ENCODE results near the gene ZNF408. TPM values are rescaled to one million over a fixed set of nuclear protein-coding genes. Genes with fewer than 3 reads are reported as not detected.
A peak's percentile ranks its signal among the peaks of the same experiment; 100 is the strongest.

Gene ZNF408
- total RNA-seq, 4 donors from 2014 or later = 5.2 to 15.1 (median 13.5) TPM

- Histone ChIP-seq H3K27ac (peak overlapping the region; percentile 63 to 91 (median 83)), H3K4me3 (no peak overlapping the region), H3K36me3 (peaks cover 16 to 77% (median 21%) of the 10 kb centered on the region in 3 donors), H3K4me1 (peaks cover 34 to 67% (median 47%) of the 10 kb centered on the region in 3 donors), H3K27me3 (no peaks in the 10 kb centered on the region), H3K9me3 (no peaks in the 10 kb centered on the region)
- 60 to 100% methylated on average over 1 of the region's 7 CpGs for WGBS, 2 donors
- intact Hi-C loops (cut with DNase I) = no loop called here
- TF ChIP-seq, protein P1, sequence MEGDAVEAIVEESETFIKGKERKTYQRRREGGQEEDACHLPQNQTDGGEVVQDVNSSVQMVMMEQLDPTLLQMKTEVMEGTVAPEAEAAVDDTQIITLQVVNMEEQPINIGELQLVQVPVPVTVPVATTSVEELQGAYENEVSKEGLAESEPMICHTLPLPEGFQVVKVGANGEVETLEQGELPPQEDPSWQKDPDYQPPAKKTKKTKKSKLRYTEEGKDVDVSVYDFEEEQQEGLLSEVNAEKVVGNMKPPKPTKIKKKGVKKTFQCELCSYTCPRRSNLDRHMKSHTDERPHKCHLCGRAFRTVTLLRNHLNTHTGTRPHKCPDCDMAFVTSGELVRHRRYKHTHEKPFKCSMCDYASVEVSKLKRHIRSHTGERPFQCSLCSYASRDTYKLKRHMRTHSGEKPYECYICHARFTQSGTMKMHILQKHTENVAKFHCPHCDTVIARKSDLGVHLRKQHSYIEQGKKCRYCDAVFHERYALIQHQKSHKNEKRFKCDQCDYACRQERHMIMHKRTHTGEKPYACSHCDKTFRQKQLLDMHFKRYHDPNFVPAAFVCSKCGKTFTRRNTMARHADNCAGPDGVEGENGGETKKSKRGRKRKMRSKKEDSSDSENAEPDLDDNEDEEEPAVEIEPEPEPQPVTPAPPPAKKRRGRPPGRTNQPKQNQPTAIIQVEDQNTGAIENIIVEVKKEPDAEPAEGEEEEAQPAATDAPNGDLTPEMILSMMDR (IDR thresholded peaks at IDR 0.05) = no peak
- no peak for TF ChIP-seq POLR2A (IDR thresholded peaks at IDR 0.05)
- no peak for DNase-seq
Measured at GRCh38 chr11:46694607-46695006, 6.2 kb upstream of the ZNF408 start.

DNA sequence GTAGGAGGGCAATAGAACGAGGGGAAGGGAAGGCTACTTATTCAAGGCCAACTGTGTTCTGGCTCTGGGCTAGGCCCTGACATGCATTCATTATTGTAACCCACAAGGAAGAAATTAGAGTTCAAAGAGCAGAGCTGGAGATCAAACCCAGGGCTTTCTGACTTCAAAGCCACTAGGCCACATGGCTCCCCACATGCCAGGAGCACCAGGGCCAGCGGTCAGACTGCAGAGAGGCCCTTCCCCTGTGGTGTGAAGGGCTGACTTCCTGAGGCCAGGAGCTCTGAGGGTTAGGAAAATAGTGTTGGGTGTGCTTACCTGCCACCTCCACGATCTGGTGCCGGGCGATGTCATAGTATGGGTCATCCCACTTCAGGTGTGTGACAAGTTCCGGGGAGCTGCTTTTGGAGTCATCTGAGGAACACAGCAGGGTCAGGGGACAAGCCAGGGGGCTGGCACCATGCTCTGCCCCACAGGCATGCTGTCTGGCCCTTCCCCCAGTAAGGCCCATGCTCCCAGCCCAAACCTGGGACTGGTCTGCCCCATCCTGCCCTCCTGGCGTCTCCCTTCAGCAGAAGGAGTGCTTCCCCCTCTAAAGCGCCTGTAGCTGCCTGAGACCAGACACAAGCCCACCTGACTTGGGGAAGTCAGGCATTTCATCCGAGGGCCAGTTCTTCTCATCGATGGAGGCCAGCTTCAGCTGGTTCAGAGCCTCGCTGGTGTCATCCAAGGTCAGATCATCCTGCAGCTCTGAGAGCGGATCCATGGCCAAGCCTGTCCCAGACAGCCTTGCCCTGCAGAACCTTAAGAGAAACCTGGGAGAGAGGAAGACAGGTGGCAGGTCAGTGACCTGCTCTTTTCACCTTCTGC is 5.3 kb upstream of the ZNF408 start:
- Histone ChIP-seq H3K4me1 (peaks cover 34 to 70% (median 49%) of the 10 kb centered on the region in 3 donors), H3K9me3 (no peaks in the 10 kb centered on the region), H3K27me3 (no peaks in the 10 kb centered on the region), H3K4me3 (no peak overlapping the region), H3K36me3 (peaks cover 16 to 68% (median 21%) of the 10 kb centered on the region in 3 donors), H3K27ac (peak overlapping the region; percentile 7 to 91 (median 83))
- 88 to 89% methylated on average over 6 to 8 of the region's 12 CpGs for WGBS, 2 donors
- no peak for DNase-seq
- TF ChIP-seq, protein P1 (IDR thresholded peaks at IDR 0.05) = no peak
- no peak for TF ChIP-seq POLR2A (IDR thresholded peaks at IDR 0.05)
- intact Hi-C loops (cut with DNase I) = no loop called here

DNA sequence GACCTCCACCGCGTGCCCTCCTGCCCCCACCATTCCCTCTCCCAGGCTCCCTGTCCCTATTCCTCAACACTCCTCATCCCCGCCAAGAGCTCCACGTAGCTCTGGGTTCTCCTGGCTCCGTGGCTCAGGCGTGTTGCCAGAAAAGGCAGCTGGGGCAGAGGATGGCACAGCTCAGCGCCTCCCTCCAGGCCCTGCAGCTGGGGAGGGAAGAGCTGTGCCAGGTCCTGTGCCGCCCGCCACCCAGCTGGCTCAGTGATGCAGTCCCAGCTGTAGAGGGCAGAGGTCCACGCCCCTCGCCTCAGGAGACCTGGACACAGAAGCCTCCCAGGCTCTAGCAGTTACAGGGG is 4.6 kb upstream of the ZNF408 start:
- 32% methylated on average over 3 to 7 of the region's 11 CpGs for WGBS, 2 donors
- Histone ChIP-seq H3K4me3 (no peak overlapping the region), H3K9me3 (no peaks in the 10 kb centered on the region), H3K27me3 (no peaks in the 10 kb centered on the region), H3K27ac (peak overlapping the region; percentile 7 to 91 (median 83)), H3K36me3 (peaks cover 16 to 62% (median 17%) of the 10 kb centered on the region in 3 donors), H3K4me1 (peaks cover 34 to 71% (median 49%) of the 10 kb centered on the region in 3 donors)
- no peak for DNase-seq
- TF ChIP-seq, protein P1 (IDR thresholded peaks at IDR 0.05) = no peak
- TF ChIP-seq POLR2A (IDR thresholded peaks at IDR 0.05) = no peak
- intact Hi-C loops (cut with DNase I) = no loop called here

- peak overlapping the region; percentile 7 to 94 (median 78) for H3K27ac ChIP-seq
- intact Hi-C loops (cut with DNase I) = no loop called here
- no peak for TF ChIP-seq POLR2A (IDR thresholded peaks at IDR 0.05)
- TF ChIP-seq, protein P1 (IDR thresholded peaks at IDR 0.05) = no peak
- peaks cover 11 to 55% (median 14%) of the 10 kb centered on the region in 3 donors for H3K36me3 ChIP-seq
- 44 to 49% methylated on average over 3 of the region's 3 CpGs for WGBS, 2 donors
- no peak for DNase-seq
- no peaks in the 10 kb centered on the region for H3K9me3 ChIP-seq
- peak overlapping the region in 1 of 4 donors; percentile 7 for H3K4me3 ChIP-seq
- H3K4me1 ChIP-seq = peaks cover 40 to 82% (median 58%) of the 10 kb centered on the region in 3 donors
- no peaks in the 10 kb centered on the region for H3K27me3 ChIP-seq
Measured at GRCh38 chr11:46697303-46697702, 3.5 kb upstream of the ZNF408 start.

DNA sequence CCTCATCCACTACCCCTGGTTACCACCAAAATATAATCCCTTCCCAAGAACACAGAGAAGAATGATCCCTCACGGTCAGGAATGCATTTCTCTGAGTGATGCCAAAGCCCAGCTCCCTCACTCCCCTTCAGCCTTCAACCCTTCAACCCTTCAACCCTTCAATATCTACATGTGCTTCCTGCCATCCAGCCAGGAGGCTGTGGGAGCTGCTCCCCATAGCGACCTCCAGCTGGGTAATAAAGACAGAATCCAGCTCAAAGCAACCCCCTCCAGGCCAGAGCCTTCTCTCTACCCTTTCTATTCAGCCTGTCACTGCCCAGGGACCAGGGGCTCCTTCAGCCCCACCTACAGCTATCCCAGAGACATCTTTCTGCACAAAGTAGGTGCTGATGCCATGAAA is 3.1 kb upstream of the ZNF408 start:
- DNase-seq = no peak
- Histone ChIP-seq H3K36me3 (peaks cover 10 to 55% (median 15%) of the 10 kb centered on the region in 3 donors), H3K9me3 (no peaks in the 10 kb centered on the region), H3K4me1 (peaks cover 40 to 86% (median 58%) of the 10 kb centered on the region in 3 donors), H3K27ac (peak overlapping the region in 3 of 4 donors; percentile 65 to 94 (median 91)), H3K27me3 (no peaks in the 10 kb centered on the region), H3K4me3 (peak overlapping the region in 1 of 4 donors; percentile 7)
- intact Hi-C loops (cut with DNase I) = no loop called here
- 59 to 62% methylated on average over 2 of the region's 2 CpGs for WGBS, 2 donors
- TF ChIP-seq POLR2A (IDR thresholded peaks at IDR 0.05) = no peak
- TF ChIP-seq, protein P1 (IDR thresholded peaks at IDR 0.05) = no peak

Measured in esophagus squamous epithelium (tissue), 5 donors.